Eye (tissue), 1 donor: ENCODE results near the gene EIF4A3.
"Not testable (repeated sequence)": the region's sequence is repeated elsewhere in the genome, so short reads cannot be mapped to it uniquely, and the experiment has no call there.

Experiments
- DNase-seq: peaks from one replicate; pipeline ENCODE4 v3.0.0-alpha.2; 2015

The EIF4A3 gene

GRCh38 chr17:80171681-80172080 lies 24.8 kb upstream of the EIF4A3 start:
- DNase-seq: no peak

- no peak for DNase-seq
These were observed 23.0 kb upstream of the EIF4A3 start, which contains the start of gene CARD14 for GRCh38 chr17:80169784-80170500. Gene CARD14 (plus strand): TSS chr17:80170030. CDS start chr17:80181439, 11,409 bp downstream.

- no peak for DNase-seq
These were observed 22.2 kb upstream of the EIF4A3 start for GRCh38 chr17:80169107-80169506.

GRCh38 chr17:80168371-80168770 lies 21.4 kb upstream of the EIF4A3 start:
- DNase-seq: no peak

GRCh38 chr17:80166446-80166845 lies 19.5 kb upstream of the EIF4A3 start:
- no peak for DNase-seq

- DNase-seq: no peak
These were observed 17.3 kb upstream of the EIF4A3 start for GRCh38 chr17:80164185-80164584.

- DNase-seq: no peak
These were observed 16.4 kb upstream of the EIF4A3 start for GRCh38 chr17:80163336-80163735.

GRCh38 chr17:80160536-80160935 lies 13.6 kb upstream of the EIF4A3 start:
- DNase-seq: peak; percentile 28

GRCh38 chr17:80158846-80159245 lies 11.9 kb upstream of the EIF4A3 start:
- DNase-seq: no peak

GRCh38 chr17:80155600-80155999 lies 8.7 kb upstream of the EIF4A3 start:
- not testable (repeated sequence) for DNase-seq

GRCh38 chr17:80154166-80154565 lies 7.2 kb upstream of the EIF4A3 start:
- no peak for DNase-seq

- no peak for DNase-seq
These were observed 6.1 kb upstream of the EIF4A3 start for GRCh38 chr17:80153004-80153403.

- no peak for DNase-seq
These were observed 5.3 kb upstream of the EIF4A3 start for GRCh38 chr17:80152081-80152702.

GRCh38 chr17:80151333-80151732 lies 4.4 kb upstream of the EIF4A3 start:
- DNase-seq: no peak

GRCh38 chr17:80146121-80147034 lies 550 bp downstream of the EIF4A3 start:
- DNase-seq: peak; percentile 54

- no peak for DNase-seq
These were observed 1.6 kb downstream of the EIF4A3 start for GRCh38 chr17:80145076-80146075.

GRCh38 chr17:80142929-80143328 lies 4.0 kb downstream of the EIF4A3 start:
- no peak for DNase-seq

- DNase-seq: no peak
These were observed 5.3 kb downstream of the EIF4A3 start for GRCh38 chr17:80141463-80142165.

- no peak for DNase-seq
These were observed 8.0 kb downstream of the EIF4A3 start for GRCh38 chr17:80138856-80139426.

- DNase-seq: no peak
These were observed 9.8 kb downstream of the EIF4A3 start for GRCh38 chr17:80137131-80137530.

- no peak for DNase-seq
These were observed 13.3 kb downstream of the EIF4A3 start for GRCh38 chr17:80133626-80133970.
